NCI-H1105 (cell line): ENCODE data around the gene CACNA2D4.

ENCODE experiments used
- DNase-seq: peaks from one replicate; lab custom pipeline; 2025; lab: John Stamatoyannopoulos, UW

CACNA2D4 gene

DNA sequence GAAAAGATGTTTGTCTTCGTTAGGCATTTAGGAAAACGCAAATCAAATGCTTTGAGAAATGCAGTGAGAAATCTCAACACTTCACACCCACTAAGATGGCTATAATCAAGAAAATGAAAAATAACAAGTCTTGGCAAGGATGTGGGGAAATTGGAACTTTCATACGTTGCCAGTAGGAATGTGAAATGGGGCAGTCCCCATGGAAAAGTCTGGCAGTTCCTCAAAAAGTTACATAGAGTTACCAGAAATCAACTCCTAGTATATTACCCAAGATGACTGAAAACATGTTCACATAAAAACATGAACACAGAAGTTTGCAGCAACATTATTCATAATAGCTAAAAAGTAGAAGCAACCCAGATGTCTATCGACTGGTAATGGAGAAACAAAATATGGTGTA lies 139.5 kb downstream of the CACNA2D4 start:
- no peak for DNase-seq

- no peak for DNase-seq
Observed at GRCh38 chr12:1777798-1778197, 140.7 kb downstream of the CACNA2D4 start.

GRCh38 chr12:1776170-1776921 lies 142.1 kb downstream of the CACNA2D4 start:
- DNase-seq = no peak

GRCh38 chr12:1773937-1774655 lies 144.4 kb downstream of the CACNA2D4 start:
- DNase-seq = no peak

DNA sequence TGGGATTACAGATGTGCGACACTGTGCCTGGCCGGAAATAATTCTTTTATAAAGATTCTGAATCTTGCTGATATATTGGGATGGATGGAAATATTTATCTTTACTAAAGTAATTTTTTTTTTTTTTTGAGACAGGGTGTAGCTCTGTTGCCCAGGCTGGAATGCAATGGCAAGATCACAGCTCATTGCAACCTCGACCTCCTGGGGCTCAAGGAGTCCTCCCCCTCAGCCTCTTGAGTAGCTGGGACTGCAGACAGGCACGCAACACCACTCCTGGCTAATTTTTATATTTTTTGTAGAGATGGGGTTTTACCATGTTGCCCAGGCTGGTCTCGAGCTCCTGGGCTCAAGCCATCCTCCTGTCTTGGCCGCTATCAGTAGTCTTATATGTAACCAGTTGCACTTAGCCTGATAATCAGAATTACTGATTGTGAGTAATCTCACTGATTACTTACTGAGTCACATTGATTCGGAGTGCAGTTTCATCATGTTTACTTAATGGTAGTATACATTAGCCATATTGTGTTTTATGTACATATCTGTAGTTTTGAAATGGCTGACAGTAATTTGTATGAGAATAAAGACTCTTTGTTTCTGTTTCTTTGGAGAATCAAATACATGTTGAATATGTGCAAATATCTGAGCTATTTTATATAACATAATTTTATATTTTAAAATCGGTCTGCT lies 148.5 kb downstream of the CACNA2D4 start:
- DNase-seq = no peak

- no peak for DNase-seq
Observed at GRCh38 chr12:1768615-1769014, 149.8 kb downstream of the CACNA2D4 start.

- no peak for DNase-seq
Observed at GRCh38 chr12:1767407-1768090, 150.9 kb downstream of the CACNA2D4 start.

DNA sequence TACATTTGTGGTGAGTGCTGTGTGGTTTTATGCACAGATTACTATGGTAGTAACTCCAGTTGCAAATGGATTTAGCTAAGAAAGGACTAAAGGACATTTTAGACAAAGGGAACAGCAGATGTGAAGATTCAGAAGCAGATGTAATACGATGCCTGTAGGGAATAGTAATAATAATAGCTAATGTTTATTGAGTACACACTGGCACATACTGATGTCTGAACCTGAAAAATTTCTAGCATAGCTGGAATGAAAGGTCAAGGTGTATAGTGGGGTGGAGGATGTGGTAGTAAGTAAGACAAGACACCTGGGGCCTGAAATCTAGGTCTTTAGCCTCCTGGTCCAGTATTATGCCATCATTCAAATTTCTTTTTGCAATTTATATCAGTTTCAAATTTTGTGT lies 152.3 kb downstream of the CACNA2D4 start:
- no peak for DNase-seq

- no peak for DNase-seq
Observed at GRCh38 chr12:1763153-1763552, 155.3 kb downstream of the CACNA2D4 start.

- DNase-seq = no peak
Observed at GRCh38 chr12:1761857-1762256, 156.6 kb downstream of the CACNA2D4 start.

- no peak for DNase-seq
Observed at GRCh38 chr12:1760566-1761382, 157.7 kb downstream of the CACNA2D4 start.

GRCh38 chr12:1758887-1759286 lies 159.6 kb downstream of the CACNA2D4 start:
- no peak for DNase-seq

DNA sequence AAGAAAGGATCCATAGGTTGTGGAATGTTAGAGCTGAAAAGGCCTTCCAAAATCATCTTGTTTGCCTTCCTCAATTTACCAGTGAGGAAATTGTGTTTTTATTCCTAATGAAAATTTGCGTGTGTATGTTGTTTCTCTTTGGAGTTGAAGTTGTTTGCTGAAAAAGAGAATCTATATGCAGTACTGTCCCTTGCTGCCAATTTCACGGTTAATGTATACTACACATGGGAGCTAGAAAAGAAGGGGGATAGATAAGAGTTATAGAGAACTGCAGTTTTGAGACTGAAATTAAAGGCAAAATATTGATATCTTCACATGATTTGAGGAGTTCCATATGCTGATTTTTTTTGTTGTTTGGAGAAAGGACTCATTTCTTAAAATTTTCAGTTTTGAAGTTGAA lies 160.1 kb downstream of the CACNA2D4 start:
- no peak for DNase-seq

GRCh38 chr12:1750300-1750699 lies 168.2 kb downstream of the CACNA2D4 start:
- DNase-seq = no peak

- DNase-seq = no peak
Observed at GRCh38 chr12:1749019-1749418, 169.4 kb downstream of the CACNA2D4 start.

- DNase-seq = no peak
Observed at GRCh38 chr12:1747609-1748008, 170.8 kb downstream of the CACNA2D4 start.

GRCh38 chr12:1744932-1745331 lies 173.5 kb downstream of the CACNA2D4 start:
- DNase-seq = no peak
